PC-3 (cell line): ENCODE data around the gene AK1.

Experiments
- CTCF ChIP-seq: fragments of 300-600 bp; sonication (generic); conservative IDR thresholded peaks from 2 replicates; pipeline ENCODE4 v1.5.1; 2017; ENCODE audit warnings: antibody characterized with exemption, low read depth, mild to moderate bottlenecking, low read length
- EZH2 ChIP-seq: fragments of 300-600 bp; sonication (generic); IDR thresholded peaks from one replicate; pipeline ENCODE4 v1.6.1; 2017; ENCODE audit warnings: antibody characterized with exemption, mild to moderate bottlenecking, low read length; ENCODE audit not compliant: unreplicated experiment
- EZH2phosphoT487 ChIP-seq: fragments of 300-600 bp; sonication (generic); IDR thresholded peaks from 2 replicates; pipeline ENCODE4 v1.6.1; 2018; ENCODE audit warnings: mild to moderate bottlenecking, antibody characterized with exemption, low read length, borderline replicate concordance

DNA sequence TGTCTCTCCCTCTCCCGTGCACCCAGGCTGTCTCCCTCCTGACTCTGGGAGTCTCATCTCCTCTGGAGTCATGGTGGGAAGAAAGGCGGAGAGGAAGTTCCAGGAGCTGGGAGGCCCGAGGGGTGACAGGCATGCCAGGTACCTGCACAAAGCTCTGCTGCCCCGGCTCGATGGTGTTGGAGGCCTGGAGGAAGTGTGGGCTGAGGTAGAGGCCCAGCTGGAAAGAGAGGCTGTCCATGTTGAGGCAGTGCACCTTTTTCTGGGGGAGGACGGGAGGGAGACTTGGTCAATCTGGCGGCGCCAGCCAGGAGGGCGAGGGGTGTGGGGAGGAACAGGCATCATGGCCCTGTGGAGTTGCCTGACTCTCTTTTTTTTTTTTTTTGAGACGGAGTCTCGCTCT, 58.9 kb downstream of the AK1 start:
- TF ChIP-seq EZH2, result no peak
- no peak for TF ChIP-seq CTCF
- TF ChIP-seq EZH2phosphoT487, result no peak
